ENCODE data around the gene MAP2K5.

MAP2K5 gene

DNA sequence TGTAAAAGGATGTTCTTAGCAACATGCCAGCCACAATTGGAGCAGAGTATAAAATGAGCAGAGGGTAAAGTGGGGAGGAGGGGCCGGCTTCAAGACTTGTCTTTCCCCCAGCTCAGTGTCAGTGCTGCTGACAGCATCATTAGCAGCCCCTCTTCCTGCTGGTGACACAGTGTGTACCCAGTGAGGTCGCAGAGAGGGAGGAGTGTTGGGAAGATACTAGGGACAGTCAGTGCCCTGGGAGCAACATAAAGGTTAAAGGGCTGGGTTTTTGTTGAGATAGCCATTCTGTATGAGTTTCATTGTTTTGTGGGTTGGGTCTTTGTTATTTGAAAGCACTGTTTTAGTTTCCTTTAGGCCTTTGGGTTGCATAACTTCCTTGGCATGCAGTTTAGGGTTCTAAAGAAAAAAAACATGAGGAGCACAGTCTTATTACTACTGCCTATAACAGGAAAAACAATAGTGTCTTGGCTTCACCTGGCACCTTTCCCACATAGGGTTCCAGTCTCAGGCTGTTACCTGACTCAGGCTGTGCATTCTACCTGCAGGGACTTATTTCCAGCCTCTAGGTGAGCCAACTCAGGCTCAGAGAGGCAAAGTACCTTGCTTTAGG, 188.7 kb downstream of the MAP2K5 start:
- no peak for DNase-seq

DNA sequence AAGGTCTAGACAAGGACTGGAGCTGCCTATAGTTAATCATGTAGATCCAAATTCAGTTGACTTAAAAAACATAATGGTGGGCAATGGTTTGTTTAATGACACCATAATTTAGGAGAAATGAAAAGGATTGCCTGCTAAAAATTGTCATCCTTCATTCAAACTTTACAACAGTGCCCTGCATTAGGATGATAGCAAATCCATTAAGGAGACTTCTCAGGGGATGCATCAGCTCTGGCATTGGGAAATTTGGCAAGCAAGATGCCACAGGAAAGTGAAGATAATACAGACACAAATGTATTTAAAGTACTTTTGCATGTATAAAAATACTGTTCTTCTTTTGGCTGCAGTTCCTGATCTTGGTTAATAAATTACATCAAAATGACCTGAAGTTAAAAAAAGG, 189.7 kb downstream of the MAP2K5 start:
- DNase-seq = no peak

- peak; percentile 42 for DNase-seq
Measured at GRCh38 chr15:67732671-67733374, 190.3 kb downstream of the MAP2K5 start.

DNA sequence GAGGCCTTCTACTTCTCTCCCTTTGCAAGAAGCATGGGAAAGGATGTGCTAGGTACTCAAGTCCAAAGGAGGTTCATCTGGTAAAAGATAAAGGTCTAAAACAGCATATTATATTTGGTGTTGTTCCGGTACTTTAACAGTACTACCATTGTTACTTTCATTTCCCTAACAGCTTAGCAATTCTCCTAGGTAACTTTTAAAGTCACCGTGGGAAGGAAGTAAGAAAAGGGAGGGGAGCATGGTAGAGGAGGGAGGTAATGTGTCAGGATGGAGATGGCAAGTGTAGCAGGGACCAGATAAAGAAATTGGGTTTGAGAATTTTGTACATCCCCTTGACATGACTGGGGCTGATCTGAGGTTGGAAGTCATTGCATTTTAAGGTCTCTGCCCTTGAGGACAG, 193.4 kb downstream of the MAP2K5 start:
- DNase-seq = no peak

GRCh38 chr15:67736810-67737209, 194.3 kb downstream of the MAP2K5 start:
- DNase-seq = no peak

GRCh38 chr15:67738056-67738455, 195.6 kb downstream of the MAP2K5 start:
- no peak for DNase-seq

DNA sequence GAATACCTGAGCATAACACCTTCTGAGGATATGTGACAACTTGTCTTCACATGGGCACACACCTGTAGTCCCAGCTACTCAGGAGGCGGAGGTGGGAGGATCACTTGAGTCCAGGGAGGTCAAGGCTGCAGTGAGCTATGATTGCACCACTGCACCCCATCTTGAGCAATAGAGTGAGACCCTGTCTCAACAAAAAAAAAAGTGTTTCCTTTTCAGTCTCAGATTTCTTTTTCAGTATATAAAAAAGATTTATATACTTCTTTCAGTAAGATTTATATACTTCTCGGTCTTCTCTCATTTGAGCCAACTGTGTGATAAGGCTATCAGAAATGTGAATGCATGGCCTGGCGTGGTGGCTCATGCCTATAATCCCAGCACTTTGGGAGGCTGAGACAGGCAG, 197.9 kb downstream of the MAP2K5 start:
- no peak for DNase-seq

- DNase-seq = no peak
Measured at GRCh38 chr15:67741308-67741707, 198.8 kb downstream of the MAP2K5 start.

GRCh38 chr15:67743558-67743957, 201.1 kb downstream of the MAP2K5 start:
- no peak for DNase-seq

DNA sequence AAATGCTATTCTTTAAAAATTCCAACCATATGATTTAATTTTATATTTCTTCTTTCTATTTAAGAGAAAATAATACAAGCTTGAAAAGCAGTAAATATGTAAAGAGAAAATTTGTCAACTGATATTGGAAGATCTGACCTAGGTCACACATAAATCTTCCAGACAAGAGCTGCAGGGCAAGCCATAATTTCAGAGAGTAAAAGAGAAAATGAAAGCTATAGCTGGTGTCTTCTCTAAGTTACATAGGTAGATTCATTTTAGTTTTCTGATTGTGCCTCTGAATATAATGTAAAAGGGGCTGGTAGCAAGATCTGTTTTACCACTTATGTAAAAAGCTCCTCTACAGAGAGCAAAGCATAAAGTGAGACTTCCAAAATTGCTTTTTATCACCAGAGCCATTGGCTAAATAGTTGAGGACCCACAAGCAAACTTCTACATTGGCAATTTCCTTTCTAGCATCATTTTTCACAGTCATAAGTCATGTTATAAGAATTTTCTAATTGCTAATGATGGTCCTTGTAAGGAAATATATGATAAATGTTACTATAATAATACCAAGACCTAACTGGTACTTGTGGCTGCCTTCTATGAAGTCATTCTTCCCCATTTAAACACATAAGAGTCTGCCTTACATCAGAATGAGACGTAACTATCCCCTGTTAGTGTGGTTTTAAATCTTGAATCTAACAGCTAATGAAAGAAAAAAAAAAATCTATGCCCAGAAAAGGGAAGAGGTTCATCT, 202.0 kb downstream of the MAP2K5 start:
- no peak for DNase-seq

- DNase-seq = no peak
Measured at GRCh38 chr15:67745073-67746006, 202.8 kb downstream of the MAP2K5 start.

DNA sequence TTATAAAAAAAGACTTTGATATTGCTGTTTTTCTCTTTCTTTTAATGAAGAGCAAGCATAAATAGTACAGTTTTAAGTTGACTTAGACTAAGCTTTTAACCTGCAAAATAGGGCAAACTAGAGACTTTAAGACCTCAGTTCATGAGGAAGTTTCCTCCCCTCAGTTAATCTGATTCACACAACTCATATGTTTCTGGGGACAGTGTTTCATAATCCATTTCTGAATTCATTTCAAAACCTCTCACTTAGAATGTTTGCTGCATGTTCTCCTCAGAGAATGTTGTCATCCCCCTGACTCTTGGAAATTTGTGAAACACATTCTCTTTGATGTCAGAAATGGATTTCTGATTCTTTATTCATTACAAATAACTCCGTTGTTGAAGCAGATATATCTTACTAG, 203.5 kb downstream of the MAP2K5 start:
- no peak for DNase-seq

- no peak for DNase-seq
Measured at GRCh38 chr15:67746450-67746849, 203.9 kb downstream of the MAP2K5 start.

GRCh38 chr15:67747921-67748320, 205.4 kb downstream of the MAP2K5 start:
- no peak for DNase-seq

DNA sequence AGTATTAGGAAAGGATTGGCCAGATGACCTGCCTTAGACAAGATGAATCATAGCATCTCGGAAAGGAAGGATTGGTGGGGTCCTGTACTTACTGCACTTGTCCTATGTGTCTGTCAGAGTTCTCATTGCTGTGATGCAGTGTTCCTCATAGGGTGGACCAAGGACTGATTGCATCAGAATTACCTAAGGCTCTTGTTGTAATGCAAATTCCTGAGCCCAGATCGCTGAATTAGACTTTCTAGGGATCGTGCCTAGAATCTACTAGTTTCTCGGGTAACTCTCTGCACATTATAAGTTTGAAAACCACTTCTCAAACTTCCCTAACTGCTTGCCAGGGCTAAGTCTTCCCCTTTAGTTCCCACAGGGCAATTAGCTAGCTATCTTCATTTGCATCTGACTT, 207.9 kb downstream of the MAP2K5 start:
- DNase-seq = no peak

DNA sequence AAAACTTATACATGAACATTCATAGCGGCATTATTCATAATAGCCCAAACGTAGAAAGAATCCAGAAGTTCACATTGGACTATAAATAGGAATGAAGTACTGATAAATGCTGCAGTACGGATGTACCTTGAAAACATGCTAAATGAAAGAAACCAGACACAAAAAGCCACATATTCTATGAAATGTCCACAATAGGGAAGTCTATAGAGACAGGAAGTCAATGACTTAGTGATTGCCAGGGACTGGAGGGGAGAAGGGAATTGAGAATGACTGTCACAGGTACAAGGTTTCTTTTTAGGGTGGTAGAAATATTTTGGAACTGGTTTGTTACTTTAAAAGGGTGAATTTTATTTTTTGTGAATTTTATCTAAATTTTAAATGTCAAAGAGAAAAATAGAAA, 211.4 kb downstream of the MAP2K5 start:
- DNase-seq = no peak

GRCh38 chr15:67755264-67755663, 212.8 kb downstream of the MAP2K5 start:
- no peak for DNase-seq

- no peak for DNase-seq
Measured at GRCh38 chr15:67755936-67756335, 213.4 kb downstream of the MAP2K5 start.

- no peak for DNase-seq
Measured at GRCh38 chr15:67758619-67759300, 216.3 kb downstream of the MAP2K5 start.

- no peak for DNase-seq
Measured at GRCh38 chr15:67760901-67761300, 218.4 kb downstream of the MAP2K5 start.

- DNase-seq = peak; percentile 29
Measured at GRCh38 chr15:67761343-67761742, 218.8 kb downstream of the MAP2K5 start.

DNA sequence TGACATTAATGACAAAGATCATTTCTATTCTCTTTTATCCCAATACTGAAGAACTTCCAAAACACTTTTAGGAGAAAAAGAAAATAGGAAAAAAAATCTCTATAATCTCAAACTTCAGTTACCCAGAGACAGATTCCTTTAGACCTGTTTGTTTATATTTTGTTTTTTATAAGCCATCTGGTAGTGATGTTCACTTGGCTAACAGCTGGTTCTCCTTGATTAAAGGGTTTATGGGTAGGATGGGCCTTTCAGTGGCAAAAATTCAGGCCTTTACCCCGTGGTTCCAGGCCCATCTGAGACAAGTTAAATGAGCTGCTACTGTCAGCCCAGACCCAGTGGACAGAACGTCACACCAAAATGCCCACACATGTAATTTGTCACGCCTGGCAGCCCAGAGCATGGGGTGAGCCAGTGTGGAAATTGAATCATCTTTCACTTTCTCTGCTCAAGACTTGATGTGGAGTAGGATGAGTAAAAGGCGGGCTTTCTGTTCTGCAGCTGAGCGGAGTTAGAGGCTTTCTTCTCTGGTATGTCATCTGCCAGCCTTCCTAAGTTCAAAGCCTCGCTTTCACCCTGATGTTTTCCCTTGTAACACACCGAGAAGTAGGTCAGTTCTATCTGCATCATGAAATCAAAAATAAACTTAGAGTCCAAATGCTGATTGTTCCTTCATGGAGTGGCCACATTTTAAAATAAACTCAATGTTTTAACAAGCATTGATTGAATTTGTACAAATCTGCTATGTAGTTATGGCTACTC, 220.3 kb downstream of the MAP2K5 start:
- DNase-seq = peak; percentile 31
